H9 (cell line): Measurements from ENCODE around the gene IER3. TPM values are rescaled to one million over a fixed set of nuclear protein-coding genes. Genes with fewer than 3 reads are reported as not detected.
"Not testable (repeated sequence)": the region's sequence is repeated elsewhere in the genome, so short reads cannot be mapped to it uniquely, and the experiment has no call there.

Experiments used
- DNase-seq: peaks from one replicate; pipeline ENCODE4 v3.0.0-alpha.2; 2017
- H2AFZ ChIP-seq: one replicate; pipeline ENCODE4 v1.6.1; 2013; ENCODE audit warnings: mild to moderate bottlenecking, low read length, control low read depth, moderate library complexity
- H2AK5ac ChIP-seq: 2 replicates; pipeline ENCODE4 v1.6.1; 2013; ENCODE audit warnings: low read length, control low read depth, mixed read lengths; ENCODE audit not compliant: insufficient read length
- H2BK120ac ChIP-seq: one replicate; pipeline ENCODE4 v1.6.1; 2013; ENCODE audit warnings: low read depth, mild to moderate bottlenecking, low read length, control low read depth, inconsistent platforms; ENCODE audit not compliant: poor library complexity, severe bottlenecking
- H2BK12ac ChIP-seq: 2 replicates; pipeline ENCODE4 v1.6.1; 2013; ENCODE audit warnings: low read length, control low read depth, mixed read lengths, low read depth; ENCODE audit not compliant: insufficient read length
- H2BK15ac ChIP-seq: 2 replicates; pipeline ENCODE4 v1.6.1; 2013; ENCODE audit warnings: low read depth, low read length, control low read depth
- H2BK20ac ChIP-seq: one replicate; pipeline ENCODE4 v1.6.1; 2013; ENCODE audit warnings: low read depth, mild to moderate bottlenecking, low read length, control low read depth, inconsistent platforms; ENCODE audit not compliant: poor library complexity, severe bottlenecking
- H2BK5ac ChIP-seq: 2 replicates; pipeline ENCODE4 v1.6.1; 2013; ENCODE audit warnings: low read length, control low read depth, mixed read lengths; ENCODE audit not compliant: insufficient read length
- H3K14ac ChIP-seq: 2 replicates; pipeline ENCODE4 v1.6.1; 2013; ENCODE audit warnings: low read length, control low read depth; ENCODE audit not compliant: insufficient read depth
- H3K18ac ChIP-seq: 2 replicates; pipeline ENCODE4 v1.6.1; 2013; ENCODE audit warnings: low read depth, mild to moderate bottlenecking, mixed read lengths, low read length, control low read depth; ENCODE audit not compliant: insufficient read length
- H3K23ac ChIP-seq: 2 replicates; pipeline ENCODE4 v1.6.1; 2013; ENCODE audit warnings: low read length, control low read depth, mixed read lengths, low read depth; ENCODE audit not compliant: insufficient read length
- H3K23me2 ChIP-seq: 2 replicates; pipeline ENCODE4 v1.6.1; 2013; ENCODE audit warnings: low read depth, mild to moderate bottlenecking, mixed read lengths, low read length, control low read depth; ENCODE audit not compliant: insufficient read length, poor library complexity, severe bottlenecking
- H3K27ac ChIP-seq: 2 replicates; pipeline ENCODE4 v1.5.1; 2013; ENCODE audit warnings: low read length, control low read depth, mixed read lengths, low read depth; ENCODE audit not compliant: insufficient read length
- H3K27me3 ChIP-seq: 2 replicates; pipeline ENCODE4 v1.6.1; 2013; ENCODE audit warnings: low read length, control low read depth, inconsistent platforms; ENCODE audit not compliant: insufficient read depth
- H3K4ac ChIP-seq: 2 replicates; pipeline ENCODE4 v1.6.1; 2013; ENCODE audit warnings: low read depth, mild to moderate bottlenecking, control low read depth, inconsistent platforms, low read length, moderate library complexity
- H3K4me1 ChIP-seq: 2 replicates; pipeline ENCODE4 v1.6.1; 2013; ENCODE audit warnings: low read length, control low read depth, inconsistent platforms; ENCODE audit not compliant: insufficient read depth
- H3K4me2 ChIP-seq: 2 replicates; pipeline ENCODE4 v1.6.1; 2013; ENCODE audit warnings: low read length, control low read depth, mixed read lengths; ENCODE audit not compliant: insufficient read length, insufficient read depth
- H3K56ac ChIP-seq: 2 replicates; pipeline ENCODE4 v1.6.1; 2013; ENCODE audit warnings: low read depth, mild to moderate bottlenecking, mixed read lengths, low read length, control low read depth; ENCODE audit not compliant: insufficient read length
- H3K79me1 ChIP-seq: 2 replicates; pipeline ENCODE4 v1.6.1; 2013; ENCODE audit warnings: low read depth, mild to moderate bottlenecking, moderate library complexity, low read length, control low read depth, inconsistent platforms; ENCODE audit not compliant: insufficient read depth, poor library complexity, severe bottlenecking
- H3K79me2 ChIP-seq: 2 replicates; pipeline ENCODE4 v1.6.1; 2013; ENCODE audit warnings: low read length, control low read depth, inconsistent platforms; ENCODE audit not compliant: insufficient read depth
- H3K9ac ChIP-seq: 2 replicates; pipeline ENCODE4 v1.6.1; 2013; ENCODE audit warnings: low read length, control low read depth, mixed read lengths; ENCODE audit not compliant: insufficient read length; ENCODE audit errors: extremely low read depth
- H3K9me3 ChIP-seq: one replicate; pipeline ENCODE4 v1.6.1; 2013; ENCODE audit warnings: low read depth, low read length, inconsistent platforms; ENCODE audit not compliant: control insufficient read depth
- H3T11ph ChIP-seq: one replicate; pipeline ENCODE4 v1.6.1; 2013; ENCODE audit warnings: mild to moderate bottlenecking, low read length, control low read depth, inconsistent platforms
- H4K20me1 ChIP-seq: one replicate; pipeline ENCODE4 v1.6.1; 2013; ENCODE audit not compliant: control insufficient read depth, insufficient read length, insufficient read depth
- H4K5ac ChIP-seq: 2 replicates; pipeline ENCODE4 v1.6.1; 2013; ENCODE audit warnings: low read depth, mild to moderate bottlenecking, mixed read lengths, low read length, control low read depth; ENCODE audit not compliant: insufficient read length
- H4K8ac ChIP-seq: replicated peaks from 2 replicates; pipeline ENCODE4 v1.6.1; 2013; ENCODE audit warnings: low read length, control low read depth, mixed read lengths, low read depth; ENCODE audit not compliant: insufficient read length
- H4K91ac ChIP-seq: 2 replicates; pipeline ENCODE4 v1.6.1; 2013; ENCODE audit warnings: low read depth, mild to moderate bottlenecking, moderate library complexity, mixed read lengths, low read length, control low read depth; ENCODE audit not compliant: insufficient read length
- H3K27ac Mint-ChIP-seq, 3 experiments: 2 replicates in 2 of 3; 3 replicates in 1 of 3; pipeline ENCODE4 v1.8.0; 2020 to 2021; ENCODE audit warnings: mixed read lengths in 3 of 3, mild to moderate bottlenecking in 1 of 3, moderate library complexity in 1 of 3
- H3K27me3 Mint-ChIP-seq: 2 replicates; pipeline ENCODE4 v1.8.0; 2021; ENCODE audit warnings: low read depth, mild to moderate bottlenecking, moderate library complexity, mixed read lengths
- H3K36me3 Mint-ChIP-seq, 3 experiments: 2 replicates in 2 of 3; 3 replicates in 1 of 3; pipeline ENCODE4 v1.8.0; 2020 to 2021; ENCODE audit warnings: low read depth in 3 of 3, mixed read lengths in 3 of 3; ENCODE audit not compliant: insufficient read depth in 1 of 3
- H3K4me1 Mint-ChIP-seq, 2 experiments: 2 replicates each; pipeline ENCODE4 v1.8.0; 2020; ENCODE audit warnings: mixed read lengths in 2 of 2
- H3K4me3 Mint-ChIP-seq, 2 experiments: 2 replicates in 1 of 2; 3 replicates in 1 of 2; pipeline ENCODE4 v1.8.0; 2020 to 2021; ENCODE audit warnings: mild to moderate bottlenecking in 2 of 2, mixed read lengths in 2 of 2, moderate library complexity in 1 of 2
- H3K9me3 Mint-ChIP-seq, 2 experiments: 2 replicates in 1 of 2; 3 replicates in 1 of 2; pipeline ENCODE4 v1.8.0; 2020; ENCODE audit warnings: mild to moderate bottlenecking in 2 of 2, mixed read lengths in 2 of 2, moderate library complexity in 1 of 2
- CTCF ChIP-seq: fragments of 200-600 bp; sonication (generic); conservative IDR thresholded peaks from 3 replicates; pipeline ENCODE4 v1.8.0; 2021; ENCODE audit warnings: antibody characterized with exemption, mild to moderate bottlenecking
- WGBS: extraction: QIAGEN DNeasy Blood & Tissue Kit; methylation state at CpG from one replicate; pipeline ENCODE4 v1.1.7; 2013; ENCODE audit warnings: missing lambda C conversion rate, low lambda C conversion rate, mixed read lengths; ENCODE audit not compliant: insufficient read length; ENCODE audit errors: extremely low coverage; 5-methylcytosine and 5-hydroxymethylcytosine counted together
- total RNA-seq: library from RNA; stranded (reverse); gene quantifications from 2 replicates; pipeline ENCODE4 v1.2.1, GENCODE V29; 2021

The IER3 gene
- total RNA-seq, 1 experiment from 2014 or later: 43.5 TPM

DNA sequence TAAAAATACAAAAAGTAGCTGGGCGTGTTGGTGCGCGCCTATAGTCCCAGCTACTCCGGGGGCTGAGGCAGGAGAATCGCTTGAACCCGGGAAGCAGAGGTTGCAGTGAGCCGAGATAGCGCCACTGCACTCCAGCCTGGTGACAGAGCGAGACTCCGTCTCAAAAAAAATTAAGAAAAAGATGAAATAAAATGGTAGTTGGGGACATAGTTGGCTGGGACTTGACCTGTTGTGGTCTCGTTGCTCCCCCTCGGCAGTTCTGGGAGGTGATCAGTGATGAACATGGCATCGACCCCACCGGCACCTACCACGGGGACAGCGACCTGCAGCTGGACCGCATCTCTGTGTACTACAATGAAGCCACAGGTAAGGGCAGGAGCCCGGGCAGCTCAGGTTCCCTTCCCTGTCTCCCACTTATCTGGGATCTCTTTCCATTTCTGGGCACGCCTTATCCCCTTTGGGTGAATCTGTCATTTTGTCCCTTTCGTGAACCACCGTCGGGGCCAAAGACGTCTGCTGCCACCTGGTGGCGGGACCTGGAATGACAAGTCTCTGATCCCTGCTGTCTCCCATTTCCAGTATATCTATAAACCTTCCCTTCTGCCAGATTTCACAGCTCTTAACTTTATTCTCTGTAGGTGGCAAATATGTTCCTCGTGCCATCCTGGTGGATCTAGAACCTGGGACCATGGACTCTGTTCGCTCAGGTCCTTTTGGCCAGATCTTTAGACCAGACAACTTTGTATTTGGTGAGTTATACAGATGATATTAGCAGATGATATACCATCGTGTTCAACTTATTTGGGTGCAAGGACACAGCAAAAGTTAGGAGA lies 21.9 kb downstream of the IER3 start:
- no peak overlapping the region for H2BK20ac ChIP-seq
- Mint-ChIP-seq H3K9me3 (peaks cover 6 to 7% of the 10 kb centered on the region in 2 experiments; a peak in 4 of 5 replicates), H3K36me3 (peaks cover 45 to 61% (median 52%) of the 10 kb centered on the region in 3 experiments), H3K27me3 (peaks cover 8% of the 10 kb centered on the region; the same call in 1 of the 2 replicates), H3K4me3 (peak overlapping the region; percentile 93 to 98), H3K4me1 (peaks cover 31 to 46% of the 10 kb centered on the region in 2 experiments), H3K27ac (peak overlapping the region; percentile 83 to 99 (median 97))
- H3K4me1 ChIP-seq: no peaks in the 10 kb centered on the region
- no peak overlapping the region for H2BK120ac ChIP-seq
- no peak overlapping the region for H2AFZ ChIP-seq
- peaks cover 11% of the 10 kb centered on the region; the same call in 1 of the 2 replicates for H3K79me2 ChIP-seq
- H4K5ac ChIP-seq: no peak overlapping the region
- H3K56ac ChIP-seq: no peak overlapping the region
- H3T11ph ChIP-seq: no peak overlapping the region
- no peak overlapping the region for H4K91ac ChIP-seq
- no peak overlapping the region for H2BK12ac ChIP-seq
- peak; percentile 94 for TF ChIP-seq CTCF
- DNase-seq: peak; percentile 77
- no peaks in the 10 kb centered on the region for H3K27me3 ChIP-seq
- H3K14ac ChIP-seq: no peak overlapping the region
- no peak overlapping the region for H3K27ac ChIP-seq
- no peaks in the 10 kb centered on the region for H4K20me1 ChIP-seq
- H2BK15ac ChIP-seq: no peak overlapping the region
- peak overlapping the region; percentile 62 for H3K4me2 ChIP-seq
- peaks cover 10% of the 10 kb centered on the region for H3K23me2 ChIP-seq
- H3K9me3 ChIP-seq: no peaks in the 10 kb centered on the region
- no CpG with 5 or more reads among the region's 27 CpGs for WGBS
- H3K18ac ChIP-seq: no peak overlapping the region
- no peaks in the 10 kb centered on the region for H3K79me1 ChIP-seq
- no peak overlapping the region for H4K8ac ChIP-seq
- no peak overlapping the region for H2BK5ac ChIP-seq
- no peak overlapping the region for H3K23ac ChIP-seq
- no peak overlapping the region for H3K4ac ChIP-seq
- no peak overlapping the region for H2AK5ac ChIP-seq
- no peak overlapping the region for H3K9ac ChIP-seq

DNA sequence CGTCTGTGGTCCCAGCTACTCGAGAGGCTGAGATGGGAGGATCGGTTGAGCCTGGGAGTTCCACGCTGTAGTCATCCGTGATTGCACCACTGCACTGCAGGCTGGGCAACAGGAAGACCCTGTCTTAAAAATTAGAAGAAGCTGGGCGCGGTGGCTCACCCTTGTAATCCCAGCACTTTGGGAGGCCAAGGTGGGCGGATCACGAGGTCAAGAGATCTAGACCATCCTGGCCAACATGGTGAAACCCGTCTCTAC lies 22.4 kb downstream of the IER3 start:
- peaks cover 31 to 47% of the 10 kb centered on the region in 2 experiments for H3K4me1 Mint-ChIP-seq
- peak overlapping the region; percentile 76; the same call in 1 of the 2 replicates for H3K14ac ChIP-seq
- H3K79me2 ChIP-seq: peaks cover 11% of the 10 kb centered on the region; the same call in 1 of the 2 replicates
- peak overlapping the region; percentile 56 for H3K18ac ChIP-seq
- not testable (repeated sequence) for H2BK20ac ChIP-seq, H3K27me3 ChIP-seq, H4K91ac ChIP-seq, H3K27me3 Mint-ChIP-seq, H4K20me1 ChIP-seq, H3K4me1 ChIP-seq, H3K9me3 Mint-ChIP-seq, H3K79me1 ChIP-seq, H3K4ac ChIP-seq, H2AK5ac ChIP-seq, H3K27ac ChIP-seq, H2AFZ ChIP-seq, H2BK12ac ChIP-seq, H4K5ac ChIP-seq, H3K56ac ChIP-seq, DNase-seq, H3K23ac ChIP-seq, H3T11ph ChIP-seq, H4K8ac ChIP-seq, H3K9me3 ChIP-seq, H2BK5ac ChIP-seq, H2BK15ac ChIP-seq, H2BK120ac ChIP-seq, H3K23me2 ChIP-seq
- peak overlapping the region; percentile 96 to 99 (median 97); a peak in 6 of 7 replicates for H3K27ac Mint-ChIP-seq
- no CpG with 5 or more reads among the region's 10 CpGs for WGBS
- peak overlapping the region; percentile 93 to 98 for H3K4me3 Mint-ChIP-seq
- H3K36me3 Mint-ChIP-seq: peaks cover 45 to 58% (median 52%) of the 10 kb centered on the region in 3 experiments
- H3K9ac ChIP-seq: peak overlapping the region; percentile 97
- H3K4me2 ChIP-seq: peak overlapping the region; percentile 62
